GM23338 (cell line): ENCODE measurements around the gene ANKRD11. TPM values are rescaled to one million over a fixed set of nuclear protein-coding genes. Genes with fewer than 3 reads are reported as not detected.
"Not testable (repeated sequence)": the region's sequence is repeated elsewhere in the genome, so short reads cannot be mapped to it uniquely, and the experiment has no call there.

Source experiments
- ATAC-seq: fragments of 200-7000 bp; cut with Tn5 transposase; 3 replicates; pipeline ENCODE4 v1.9.1; 2020
- DNase-seq: peaks from one replicate; pipeline ENCODE4 v3.0.0-alpha.2; 2015; ENCODE audit warnings: low spot score
- H2AFZ ChIP-seq: fragments of 200-600 bp; sonication (generic); 2 replicates; pipeline ENCODE4 v1.8.0; 2016; ENCODE audit warnings: antibody characterized with exemption, mild to moderate bottlenecking, moderate library complexity
- H3F3A ChIP-seq: fragments of 200-600 bp; sonication (generic); replicated peaks from 2 replicates; pipeline ENCODE4 v1.8.0; 2017; ENCODE audit warnings: antibody characterized with exemption, mixed run types, low read depth
- H3K27ac ChIP-seq: fragments of 200-600 bp; sonication (generic); 2 replicates; pipeline ENCODE4 v1.6.1; 2016; ENCODE audit warnings: low read depth
- H3K27me3 ChIP-seq: fragments of 200-600 bp; sonication (generic); 2 replicates; pipeline ENCODE4 v1.8.0; 2016; ENCODE audit warnings: mild to moderate bottlenecking, mixed run types, moderate library complexity; ENCODE audit not compliant: insufficient read depth
- H3K36me3 ChIP-seq: fragments of 200-600 bp; sonication (generic); 2 replicates; pipeline ENCODE4 v1.8.0; 2016; ENCODE audit warnings: mild to moderate bottlenecking; ENCODE audit not compliant: insufficient read depth
- H3K4me1 ChIP-seq: fragments of 200-600 bp; sonication (generic); 2 replicates; pipeline ENCODE4 v1.8.0; 2016; ENCODE audit warnings: mild to moderate bottlenecking, moderate library complexity; ENCODE audit not compliant: insufficient read depth
- H3K4me2 ChIP-seq: fragments of 200-600 bp; sonication (generic); 2 replicates; pipeline ENCODE4 v1.7.1; 2017; ENCODE audit warnings: mixed run types
- H3K4me3 ChIP-seq: fragments of 200-600 bp; sonication (generic); 2 replicates; pipeline ENCODE4 v1.6.1; 2016; ENCODE audit warnings: mixed run types
- H3K79me2 ChIP-seq: fragments of 200-600 bp; sonication (generic); replicated peaks from 2 replicates; pipeline ENCODE4 v1.8.0; 2017; ENCODE audit warnings: mild to moderate bottlenecking; ENCODE audit not compliant: insufficient read depth
- H3K9me2 ChIP-seq: fragments of 200-600 bp; sonication (generic); 2 replicates; pipeline ENCODE4 v1.8.0; 2017; ENCODE audit not compliant: insufficient read depth
- H4K20me1 ChIP-seq: fragments of 200-600 bp; sonication (generic); replicated peaks from 2 replicates; pipeline ENCODE4 v1.8.0; 2017; ENCODE audit warnings: mild to moderate bottlenecking; ENCODE audit not compliant: insufficient read depth
- H3K27ac Mint-ChIP-seq: 2 replicates; pipeline ENCODE4 v1.8.0; 2020; ENCODE audit warnings: inconsistent platforms, mild to moderate bottlenecking, moderate library complexity, mixed read lengths
- H3K27me3 Mint-ChIP-seq: 3 replicates; pipeline ENCODE4 v1.8.0; 2022; ENCODE audit warnings: low read depth, mild to moderate bottlenecking, moderate library complexity, mixed read lengths, inconsistent platforms; ENCODE audit not compliant: insufficient read depth, poor library complexity
- H3K36me3 Mint-ChIP-seq: 3 replicates; pipeline ENCODE4 v1.8.0; 2021; ENCODE audit warnings: low read depth, mild to moderate bottlenecking, inconsistent platforms, moderate library complexity, mixed read lengths
- H3K4me1 Mint-ChIP-seq: 3 replicates; pipeline ENCODE4 v1.8.0; 2020; ENCODE audit warnings: mild to moderate bottlenecking, inconsistent platforms, mixed read lengths
- H3K4me3 Mint-ChIP-seq: 3 replicates; pipeline ENCODE4 v1.8.0; 2021; ENCODE audit warnings: moderate library complexity, mild to moderate bottlenecking, inconsistent platforms, mixed read lengths
- H3K9me3 Mint-ChIP-seq: 3 replicates; pipeline ENCODE4 v1.8.0; 2020; ENCODE audit warnings: moderate library complexity, mild to moderate bottlenecking, inconsistent platforms, mixed read lengths
- JUNB ChIP-seq: IDR thresholded peaks from one replicate; pipeline ENCODE4 v1.6.1; 2016; ENCODE audit warnings: antibody characterized with exemption; ENCODE audit not compliant: unreplicated experiment
- NANOG ChIP-seq: IDR thresholded peaks from 2 replicates; pipeline ENCODE4 v1.6.1; 2016; ENCODE audit warnings: antibody characterized with exemption, borderline replicate concordance
- polyA plus RNA-seq: library from polyadenylated mRNA; unstranded; fragments of >200 nt; fragmentation: Nextera tagmentation; extraction: Ambion mirVana; gene quantifications from 2 replicates; pipeline ENCODE4 v1.2.1, GENCODE V29; 2016
- total RNA-seq: library from RNA; depleted of rRNA; stranded (reverse); fragments of >200 nt; shearing (Covaris generic); gene quantifications from 2 replicates; pipeline ENCODE4 v1.2.3, GENCODE V29; 2014
- TF ChIP-seq, protein P1 (sequence below): IDR thresholded peaks from one replicate; pipeline ENCODE4 v1.6.1; 2018; ENCODE audit warnings: antibody characterized with exemption; ENCODE audit not compliant: unreplicated experiment
- TF ChIP-seq, protein P2 (sequence below): fragments of 250-450 bp; sonication (Bioruptor Pico); IDR thresholded peaks from 2 replicates; pipeline ENCODE4 v1.5.0; 2020; ENCODE audit warnings: mild to moderate bottlenecking, moderate library complexity
- TF ChIP-seq, protein P3 (sequence below): IDR thresholded peaks from 2 replicates; pipeline ENCODE4 v1.6.1; 2016; ENCODE audit warnings: antibody characterized with exemption

Gene ANKRD11
- total and polyA plus RNA-seq, 2 experiments from 2014 or later = 130 to 159 TPM

DNA sequence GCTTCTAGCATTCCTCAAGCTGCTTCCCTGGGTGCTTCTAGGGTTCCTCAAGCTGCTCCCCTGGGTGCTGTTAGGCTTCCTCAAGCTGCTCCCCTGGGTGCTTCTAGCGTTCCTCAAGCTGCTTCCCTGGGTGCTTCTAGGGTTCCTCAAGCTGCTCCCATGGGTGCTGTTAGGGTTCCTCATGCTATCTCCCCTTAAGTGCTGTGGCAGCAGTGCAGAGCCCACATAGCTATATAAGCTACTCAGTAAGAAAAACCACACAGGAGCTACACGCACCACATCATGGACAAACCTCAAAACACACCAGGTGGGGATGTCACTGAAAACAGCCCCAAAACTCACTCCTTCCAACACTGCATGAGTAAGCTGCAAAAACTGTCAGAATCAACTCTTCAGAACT, 35.2 kb downstream of the ANKRD11 start:
- Histone ChIP-seq H3K4me1 (peaks cover 22% of the 10 kb centered on the region), H3F3A (peaks cover 16% of the 10 kb centered on the region), H3K79me2 (peaks cover 96% of the 10 kb centered on the region), H2AFZ (no peak overlapping the region), H4K20me1 (peaks cover 86% of the 10 kb centered on the region), H3K4me2 (no peak overlapping the region), H3K36me3 (no peaks in the 10 kb centered on the region), H3K9me2 (no peaks in the 10 kb centered on the region), H3K4me3 (no peak overlapping the region), H3K27ac (no peak overlapping the region), H3K27me3 (no peaks in the 10 kb centered on the region)
- peaks cover 24% of the 10 kb centered on the region for H3K36me3 Mint-ChIP-seq
- peaks cover 6% of the 10 kb centered on the region for H3K27me3 Mint-ChIP-seq
- no peak overlapping the region for H3K27ac Mint-ChIP-seq
- DNase-seq (no peak), ATAC-seq (no peak)
- H3K4me1 Mint-ChIP-seq = peaks cover 40% of the 10 kb centered on the region
- no peak overlapping the region for H3K4me3 Mint-ChIP-seq
- TF ChIP-seq JUNB (no peak), NANOG (no peak)
- TF ChIP-seq, protein P1, sequence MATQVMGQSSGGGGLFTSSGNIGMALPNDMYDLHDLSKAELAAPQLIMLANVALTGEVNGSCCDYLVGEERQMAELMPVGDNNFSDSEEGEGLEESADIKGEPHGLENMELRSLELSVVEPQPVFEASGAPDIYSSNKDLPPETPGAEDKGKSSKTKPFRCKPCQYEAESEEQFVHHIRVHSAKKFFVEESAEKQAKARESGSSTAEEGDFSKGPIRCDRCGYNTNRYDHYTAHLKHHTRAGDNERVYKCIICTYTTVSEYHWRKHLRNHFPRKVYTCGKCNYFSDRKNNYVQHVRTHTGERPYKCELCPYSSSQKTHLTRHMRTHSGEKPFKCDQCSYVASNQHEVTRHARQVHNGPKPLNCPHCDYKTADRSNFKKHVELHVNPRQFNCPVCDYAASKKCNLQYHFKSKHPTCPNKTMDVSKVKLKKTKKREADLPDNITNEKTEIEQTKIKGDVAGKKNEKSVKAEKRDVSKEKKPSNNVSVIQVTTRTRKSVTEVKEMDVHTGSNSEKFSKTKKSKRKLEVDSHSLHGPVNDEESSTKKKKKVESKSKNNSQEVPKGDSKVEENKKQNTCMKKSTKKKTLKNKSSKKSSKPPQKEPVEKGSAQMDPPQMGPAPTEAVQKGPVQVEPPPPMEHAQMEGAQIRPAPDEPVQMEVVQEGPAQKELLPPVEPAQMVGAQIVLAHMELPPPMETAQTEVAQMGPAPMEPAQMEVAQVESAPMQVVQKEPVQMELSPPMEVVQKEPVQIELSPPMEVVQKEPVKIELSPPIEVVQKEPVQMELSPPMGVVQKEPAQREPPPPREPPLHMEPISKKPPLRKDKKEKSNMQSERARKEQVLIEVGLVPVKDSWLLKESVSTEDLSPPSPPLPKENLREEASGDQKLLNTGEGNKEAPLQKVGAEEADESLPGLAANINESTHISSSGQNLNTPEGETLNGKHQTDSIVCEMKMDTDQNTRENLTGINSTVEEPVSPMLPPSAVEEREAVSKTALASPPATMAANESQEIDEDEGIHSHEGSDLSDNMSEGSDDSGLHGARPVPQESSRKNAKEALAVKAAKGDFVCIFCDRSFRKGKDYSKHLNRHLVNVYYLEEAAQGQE = no peak
- TF ChIP-seq, protein P2, sequence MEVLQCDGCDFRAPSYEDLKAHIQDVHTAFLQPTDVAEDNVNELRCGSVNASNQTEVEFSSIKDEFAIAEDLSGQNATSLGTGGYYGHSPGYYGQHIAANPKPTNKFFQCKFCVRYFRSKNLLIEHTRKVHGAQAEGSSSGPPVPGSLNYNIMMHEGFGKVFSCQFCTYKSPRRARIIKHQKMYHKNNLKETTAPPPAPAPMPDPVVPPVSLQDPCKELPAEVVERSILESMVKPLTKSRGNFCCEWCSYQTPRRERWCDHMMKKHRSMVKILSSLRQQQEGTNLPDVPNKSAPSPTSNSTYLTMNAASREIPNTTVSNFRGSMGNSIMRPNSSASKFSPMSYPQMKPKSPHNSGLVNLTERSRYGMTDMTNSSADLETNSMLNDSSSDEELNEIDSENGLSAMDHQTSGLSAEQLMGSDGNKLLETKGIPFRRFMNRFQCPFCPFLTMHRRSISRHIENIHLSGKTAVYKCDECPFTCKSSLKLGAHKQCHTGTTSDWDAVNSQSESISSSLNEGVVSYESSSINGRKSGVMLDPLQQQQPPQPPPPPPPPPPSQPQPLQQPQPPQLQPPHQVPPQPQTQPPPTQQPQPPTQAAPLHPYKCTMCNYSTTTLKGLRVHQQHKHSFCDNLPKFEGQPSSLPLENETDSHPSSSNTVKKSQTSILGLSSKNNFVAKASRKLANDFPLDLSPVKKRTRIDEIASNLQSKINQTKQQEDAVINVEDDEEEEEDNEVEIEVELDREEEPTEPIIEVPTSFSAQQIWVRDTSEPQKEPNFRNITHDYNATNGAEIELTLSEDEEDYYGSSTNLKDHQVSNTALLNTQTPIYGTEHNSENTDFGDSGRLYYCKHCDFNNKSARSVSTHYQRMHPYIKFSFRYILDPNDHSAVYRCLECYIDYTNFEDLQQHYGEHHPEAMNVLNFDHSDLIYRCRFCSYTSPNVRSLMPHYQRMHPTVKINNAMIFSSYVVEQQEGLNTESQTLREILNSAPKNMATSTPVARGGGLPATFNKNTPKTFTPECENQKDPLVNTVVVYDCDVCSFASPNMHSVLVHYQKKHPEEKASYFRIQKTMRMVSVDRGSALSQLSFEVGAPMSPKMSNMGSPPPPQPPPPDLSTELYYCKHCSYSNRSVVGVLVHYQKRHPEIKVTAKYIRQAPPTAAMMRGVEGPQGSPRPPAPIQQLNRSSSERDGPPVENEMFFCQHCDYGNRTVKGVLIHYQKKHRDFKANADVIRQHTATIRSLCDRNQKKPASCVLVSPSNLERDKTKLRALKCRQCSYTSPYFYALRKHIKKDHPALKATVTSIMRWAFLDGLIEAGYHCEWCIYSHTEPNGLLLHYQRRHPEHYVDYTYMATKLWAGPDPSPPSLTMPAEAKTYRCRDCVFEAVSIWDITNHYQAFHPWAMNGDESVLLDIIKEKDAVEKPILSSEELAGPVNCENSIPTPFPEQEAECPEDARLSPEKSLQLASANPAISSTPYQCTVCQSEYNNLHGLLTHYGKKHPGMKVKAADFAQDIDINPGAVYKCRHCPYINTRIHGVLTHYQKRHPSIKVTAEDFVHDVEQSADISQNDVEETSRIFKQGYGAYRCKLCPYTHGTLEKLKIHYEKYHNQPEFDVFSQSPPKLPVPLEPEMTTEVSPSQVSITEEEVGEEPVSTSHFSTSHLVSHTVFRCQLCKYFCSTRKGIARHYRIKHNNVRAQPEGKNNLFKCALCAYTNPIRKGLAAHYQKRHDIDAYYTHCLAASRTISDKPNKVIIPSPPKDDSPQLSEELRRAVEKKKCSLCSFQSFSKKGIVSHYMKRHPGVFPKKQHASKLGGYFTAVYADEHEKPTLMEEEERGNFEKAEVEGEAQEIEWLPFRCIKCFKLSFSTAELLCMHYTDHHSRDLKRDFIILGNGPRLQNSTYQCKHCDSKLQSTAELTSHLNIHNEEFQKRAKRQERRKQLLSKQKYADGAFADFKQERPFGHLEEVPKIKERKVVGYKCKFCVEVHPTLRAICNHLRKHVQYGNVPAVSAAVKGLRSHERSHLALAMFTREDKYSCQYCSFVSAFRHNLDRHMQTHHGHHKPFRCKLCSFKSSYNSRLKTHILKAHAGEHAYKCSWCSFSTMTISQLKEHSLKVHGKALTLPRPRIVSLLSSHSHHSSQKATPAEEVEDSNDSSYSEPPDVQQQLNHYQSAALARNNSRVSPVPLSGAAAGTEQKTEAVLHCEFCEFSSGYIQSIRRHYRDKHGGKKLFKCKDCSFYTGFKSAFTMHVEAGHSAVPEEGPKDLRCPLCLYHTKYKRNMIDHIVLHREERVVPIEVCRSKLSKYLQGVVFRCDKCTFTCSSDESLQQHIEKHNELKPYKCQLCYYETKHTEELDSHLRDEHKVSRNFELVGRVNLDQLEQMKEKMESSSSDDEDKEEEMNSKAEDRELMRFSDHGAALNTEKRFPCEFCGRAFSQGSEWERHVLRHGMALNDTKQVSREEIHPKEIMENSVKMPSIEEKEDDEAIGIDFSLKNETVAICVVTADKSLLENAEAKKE = no peak
- TF ChIP-seq, protein P3, sequence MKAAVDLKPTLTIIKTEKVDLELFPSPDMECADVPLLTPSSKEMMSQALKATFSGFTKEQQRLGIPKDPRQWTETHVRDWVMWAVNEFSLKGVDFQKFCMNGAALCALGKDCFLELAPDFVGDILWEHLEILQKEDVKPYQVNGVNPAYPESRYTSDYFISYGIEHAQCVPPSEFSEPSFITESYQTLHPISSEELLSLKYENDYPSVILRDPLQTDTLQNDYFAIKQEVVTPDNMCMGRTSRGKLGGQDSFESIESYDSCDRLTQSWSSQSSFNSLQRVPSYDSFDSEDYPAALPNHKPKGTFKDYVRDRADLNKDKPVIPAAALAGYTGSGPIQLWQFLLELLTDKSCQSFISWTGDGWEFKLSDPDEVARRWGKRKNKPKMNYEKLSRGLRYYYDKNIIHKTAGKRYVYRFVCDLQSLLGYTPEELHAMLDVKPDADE = no peak
- H3K9me3 Mint-ChIP-seq = no peaks in the 10 kb centered on the region; the same call in 2 of the 3 replicates

DNA sequence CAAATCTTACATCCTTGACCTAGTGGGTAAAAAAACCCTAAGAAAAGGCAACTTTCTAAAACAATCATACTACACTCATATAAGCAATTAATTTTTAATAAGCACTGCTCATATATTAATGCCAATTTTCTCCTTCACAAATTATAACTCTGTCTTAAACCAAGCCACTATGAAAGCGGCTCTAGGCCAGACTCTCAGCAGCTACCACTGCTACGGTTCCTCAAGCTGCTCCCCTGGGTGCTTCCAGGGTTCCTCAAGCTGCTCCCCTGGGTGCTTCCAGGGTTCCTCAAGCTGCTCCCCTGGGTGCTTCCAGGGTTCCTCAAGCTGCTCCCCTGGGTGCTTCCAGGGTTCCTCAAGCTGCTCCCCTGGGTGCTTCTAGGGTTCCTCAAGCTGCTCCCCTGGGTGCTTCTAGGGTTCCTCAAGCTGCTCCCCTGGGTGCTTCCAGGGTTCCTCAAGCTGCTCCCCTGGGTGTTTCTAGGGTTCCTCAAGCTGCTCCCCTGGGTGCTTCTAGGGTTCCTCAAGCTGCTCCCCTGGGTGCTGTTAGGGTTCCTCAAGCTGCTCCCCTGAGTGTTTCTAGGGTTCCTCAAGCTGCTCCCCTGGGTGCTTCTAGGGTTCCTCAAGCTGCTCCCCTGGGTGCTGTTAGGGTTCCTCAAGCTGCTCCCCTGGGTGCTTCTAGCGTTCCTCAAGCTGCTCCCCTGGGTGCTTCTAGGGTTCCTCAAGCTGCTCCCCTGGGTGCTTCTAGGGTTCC, 35.8 kb downstream of the ANKRD11 start:
- not testable (repeated sequence) for ATAC-seq, H3K36me3 ChIP-seq, H3K27ac Mint-ChIP-seq, H3K4me3 ChIP-seq, H3K9me2 ChIP-seq, DNase-seq, H3K27me3 ChIP-seq, H3K9me3 Mint-ChIP-seq, H3K4me2 ChIP-seq, H3K27me3 Mint-ChIP-seq, H2AFZ ChIP-seq, H3K4me3 Mint-ChIP-seq
- Histone ChIP-seq H3K79me2 (peaks cover 96% of the 10 kb centered on the region), H3K4me1 (peaks cover 26% of the 10 kb centered on the region), H3K27ac (0 out of 2 replicates have a peak overlapping the region, but pooled peaks have one; percentile 32), H3F3A (peaks cover 20% of the 10 kb centered on the region), H4K20me1 (peaks cover 86% of the 10 kb centered on the region)
- H3K36me3 Mint-ChIP-seq = peaks cover 24% of the 10 kb centered on the region
- peaks cover 44% of the 10 kb centered on the region for H3K4me1 Mint-ChIP-seq
